HCT116 (cell line): Measurements from ENCODE around the gene PLP2. TPM values are rescaled to one million over a fixed set of nuclear protein-coding genes. Genes with fewer than 3 reads are reported as not detected.
A peak's percentile ranks its signal among the peaks of the same experiment; 100 is the strongest.
"Not testable (repeated sequence)": the region's sequence is repeated elsewhere in the genome, so short reads cannot be mapped to it uniquely, and the experiment has no call there.

Experiments used
- ATAC-seq: fragments of 200-7000 bp; cut with Tn5 transposase; 2 replicates; pipeline ENCODE4 v1.9.1; 2020; ENCODE audit warnings: mild to moderate bottlenecking, moderate library complexity
- BruUV-seq: library from RNA; stranded (reverse); fragments of 400-500 nt; replicated peaks from 2 replicates; lab custom pipeline; 2021; lab: Mats Ljungman, UMichigan
- CTCF ChIA-PET: fragments of 300-600 bp; sonication (Branson Sonifier 250); formaldehyde crosslinking; loops from one replicate; lab custom pipeline; 2021; ENCODE audit warnings: antibody characterized with exemption; lab: Charles Lee
- POLR2A ChIA-PET: fragments of 300-600, 350-600 bp; sonication (Branson Sonifier 250); formaldehyde crosslinking; loops from one replicate; lab custom pipeline; 2021; ENCODE audit warnings: antibody characterized with exemption; lab: Charles Lee
- RAD21 ChIA-PET, 2 experiments: fragments of 300-600 bp; sonication (Branson Sonifier 250); formaldehyde crosslinking; loops; one replicate each; lab custom pipeline; 2023; ENCODE audit warnings: low total read pairs in 2 of 2; ENCODE audit not compliant: uncharacterized antibody in 2 of 2, unreplicated experiment in 2 of 2, low non-redundant PET in 1 of 2; lab: Charles Lee
- DNase-seq: peaks from one replicate; pipeline ENCODE4 v3.0.0-alpha.2; 2010; ENCODE audit warnings: low read depth, low spot score
- H2AFZ ChIP-seq: fragments of 200-600 bp; shearing (Covaris generic), sonication (generic); 2 replicates; pipeline ENCODE4 v1.6.1; 2017; ENCODE audit warnings: low read depth, mixed run types, mixed read lengths, antibody characterized with exemption, low read length; ENCODE audit not compliant: poor library complexity, severe bottlenecking
- H3K27ac ChIP-seq: 2 replicates; pipeline ENCODE4 v1.5.1; 2012; ENCODE audit warnings: low read depth, low read length
- H3K27me3 ChIP-seq: fragments of 200-600 bp; sonication (generic); 2 replicates; pipeline ENCODE4 v1.6.1; 2016; ENCODE audit warnings: mixed run types, low read length, mixed read lengths; ENCODE audit not compliant: insufficient read depth
- H3K36me3 ChIP-seq, 2 experiments: fragments of 200-500 bp in 1 of 2; fragments of 200-600 bp in 1 of 2; sonication (Bioruptor generic) in 1 of 2; sonication (generic) in 1 of 2; 2 replicates each; pipeline versions ENCODE4 v1.5.1 to v1.6.1; 2014 to 2016; ENCODE audit warnings: low read length in 2 of 2, inconsistent platforms in 1 of 2, mixed read lengths in 1 of 2, mixed run types in 1 of 2; ENCODE audit not compliant: insufficient read depth in 2 of 2, control insufficient read depth in 1 of 2
- H3K4me1 ChIP-seq, 2 experiments: fragments of 200-600 bp in 1 of 2; sonication (generic) in 1 of 2; 2 replicates each; pipeline versions ENCODE4 v1.5.1 to v1.6.1; 2012 to 2017; ENCODE audit warnings: low read length in 2 of 2, inconsistent platforms in 1 of 2, mild to moderate bottlenecking in 1 of 2, mixed read lengths in 1 of 2, mixed run types in 1 of 2, moderate library complexity in 1 of 2; ENCODE audit not compliant: insufficient read depth in 2 of 2, control insufficient read depth in 1 of 2
- H3K4me2 ChIP-seq: fragments of 200-600 bp; sonication (generic); 2 replicates; pipeline ENCODE4 v1.6.1; 2017; ENCODE audit warnings: mixed run types, low read length, mixed read lengths
- H3K4me3 ChIP-seq, 2 experiments: fragments of 200-600 bp in 1 of 2; sonication (generic) in 1 of 2; replicated peaks in 1 of 2; 2 replicates each; pipeline ENCODE4 v1.5.1; 2011 to 2016; ENCODE audit warnings: low read length in 2 of 2, control low read depth in 1 of 2, low read depth in 1 of 2, mild to moderate bottlenecking in 1 of 2, mixed read lengths in 1 of 2, mixed run types in 1 of 2
- H3K79me2 ChIP-seq: fragments of 200-600 bp; sonication (generic); 2 replicates; pipeline ENCODE4 v1.6.1; 2017; ENCODE audit warnings: mild to moderate bottlenecking, mixed run types, low read length, moderate library complexity, mixed read lengths; ENCODE audit not compliant: insufficient read depth
- H3K9ac ChIP-seq: fragments of 200-600 bp; sonication (generic); 2 replicates; pipeline ENCODE4 v1.6.1; 2016; ENCODE audit warnings: low read length, mixed read lengths
- H3K9me2 ChIP-seq: fragments of 200-600 bp; sonication (generic), shearing (Covaris generic); 2 replicates; pipeline ENCODE4 v1.6.1; 2017; ENCODE audit warnings: mixed run types, mild to moderate bottlenecking, moderate library complexity; ENCODE audit not compliant: insufficient read depth
- H3K9me3 ChIP-seq, 2 experiments: fragments of 200-500 bp in 1 of 2; fragments of 200-600 bp in 1 of 2; sonication (Bioruptor generic) in 1 of 2; sonication (generic) in 1 of 2; 2 replicates each; pipeline ENCODE4 v1.6.1; 2014 to 2017; ENCODE audit warnings: low read length in 2 of 2, mixed read lengths in 2 of 2, inconsistent platforms in 1 of 2, low read depth in 1 of 2, mild to moderate bottlenecking in 1 of 2, mixed run types in 1 of 2, moderate library complexity in 1 of 2; ENCODE audit not compliant: control insufficient read depth in 1 of 2, insufficient read depth in 1 of 2
- H4K20me1 ChIP-seq: fragments of 200-600 bp; sonication (generic), shearing (Covaris generic); 2 replicates; pipeline ENCODE4 v1.6.1; 2017; ENCODE audit warnings: mixed run types, mild to moderate bottlenecking, moderate library complexity; ENCODE audit not compliant: insufficient read depth
- CBX3 ChIP-seq: IDR thresholded peaks from 2 replicates; pipeline ENCODE4 v1.6.1; 2012; ENCODE audit warnings: low read depth
- RAD21 ChIP-seq: IDR thresholded peaks from 2 replicates; pipeline ENCODE4 v1.6.1; 2012; ENCODE audit warnings: low read depth, mild to moderate bottlenecking
- intact Hi-C: fragments of 100-400 bp; cut with micrococcal nuclease; formaldehyde crosslinking; loops from 2 replicates; pipeline ENCODE4 v1.10.0; 2022
- total RNA-seq: library from RNA; stranded (reverse); gene quantifications from one replicate; pipeline ENCODE4 v1.2.1, GENCODE V29; 2021; ENCODE audit not compliant: unreplicated experiment
- TF ChIP-seq, protein P1 (sequence below): IDR thresholded peaks from 2 replicates; pipeline ENCODE4 v1.6.1; 2011; ENCODE audit warnings: mild to moderate bottlenecking, low read length, moderate library complexity; ENCODE audit not compliant: insufficient replicate concordance; ENCODE audit errors: extremely low read depth

Gene PLP2
- total RNA-seq, 1 experiment from 2014 or later: 207 TPM

DNA sequence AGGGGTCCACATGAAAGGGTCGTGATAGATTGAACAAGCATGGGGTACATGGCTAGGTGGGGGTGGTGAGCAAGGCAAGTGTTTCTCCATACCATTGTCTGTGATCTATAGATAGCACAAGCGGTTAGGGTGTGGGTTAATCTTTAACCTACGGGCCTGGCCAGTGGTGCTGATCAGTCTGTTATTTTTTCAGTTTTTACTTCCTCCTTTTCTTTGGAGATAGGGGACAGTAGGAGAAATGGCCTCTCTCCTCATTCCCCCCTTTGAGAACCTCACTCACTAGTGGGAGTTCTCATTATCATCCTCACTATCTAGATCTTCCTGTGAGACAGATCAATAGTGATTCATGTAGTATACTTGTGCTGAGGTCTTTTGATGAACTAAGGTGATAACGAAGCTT is 32.0 kb upstream of the PLP2 start:
- TF ChIP-seq, protein P1, sequence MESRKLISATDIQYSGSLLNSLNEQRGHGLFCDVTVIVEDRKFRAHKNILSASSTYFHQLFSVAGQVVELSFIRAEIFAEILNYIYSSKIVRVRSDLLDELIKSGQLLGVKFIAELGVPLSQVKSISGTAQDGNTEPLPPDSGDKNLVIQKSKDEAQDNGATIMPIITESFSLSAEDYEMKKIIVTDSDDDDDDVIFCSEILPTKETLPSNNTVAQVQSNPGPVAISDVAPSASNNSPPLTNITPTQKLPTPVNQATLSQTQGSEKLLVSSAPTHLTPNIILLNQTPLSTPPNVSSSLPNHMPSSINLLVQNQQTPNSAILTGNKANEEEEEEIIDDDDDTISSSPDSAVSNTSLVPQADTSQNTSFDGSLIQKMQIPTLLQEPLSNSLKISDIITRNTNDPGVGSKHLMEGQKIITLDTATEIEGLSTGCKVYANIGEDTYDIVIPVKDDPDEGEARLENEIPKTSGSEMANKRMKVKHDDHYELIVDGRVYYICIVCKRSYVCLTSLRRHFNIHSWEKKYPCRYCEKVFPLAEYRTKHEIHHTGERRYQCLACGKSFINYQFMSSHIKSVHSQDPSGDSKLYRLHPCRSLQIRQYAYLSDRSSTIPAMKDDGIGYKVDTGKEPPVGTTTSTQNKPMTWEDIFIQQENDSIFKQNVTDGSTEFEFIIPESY: no peak
- TF ChIP-seq CBX3: peak; percentile 63
- Histone ChIP-seq H3K36me3 (no peaks in the 10 kb centered on the region), H3K27ac (no peak overlapping the region), H3K79me2 (no peaks in the 10 kb centered on the region), H3K9me2 (no peaks in the 10 kb centered on the region), H3K4me1 (no peaks in the 10 kb centered on the region), H3K9ac (no peak overlapping the region), H3K4me2 (no peak overlapping the region), H3K27me3 (no peaks in the 10 kb centered on the region), H3K9me3 (no peaks in the 10 kb centered on the region; a peak in 1 of 4 replicates), H2AFZ (no peak overlapping the region), H3K4me3 (no peak overlapping the region), H4K20me1 (no peaks in the 10 kb centered on the region)
- ChIA-PET CTCF (no interaction called here), RAD21 (no interaction called here), POLR2A (no interaction called here)
- intact Hi-C loops: no loop called here
- DNase-seq (no peak), ATAC-seq (no peak)
- BruUV-seq: no TSS peak

DNA sequence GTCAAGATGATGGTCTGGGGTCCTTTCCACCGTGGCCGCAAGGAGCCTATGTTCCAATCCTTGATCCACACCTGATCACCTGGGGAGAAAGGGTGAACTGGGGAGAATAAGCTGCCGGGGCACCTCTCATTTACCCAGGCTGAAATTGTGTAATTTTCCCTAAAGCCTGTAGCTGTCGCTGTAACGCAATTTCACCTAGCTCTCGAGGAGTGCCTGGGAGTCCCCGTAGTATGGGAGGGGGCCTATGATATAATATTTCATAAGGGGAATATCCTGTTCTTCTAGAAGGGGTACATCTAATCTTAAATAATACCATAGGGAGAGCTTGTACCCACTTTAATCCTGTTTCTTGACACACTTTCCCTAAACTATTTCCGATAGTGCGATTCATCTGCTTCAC is 29.4 kb upstream of the PLP2 start:
- H3K27ac ChIP-seq, H3K4me2 ChIP-seq, intact Hi-C loops, BruUV-seq, CTCF ChIA-PET, ATAC-seq, H3K4me1 ChIP-seq, POLR2A ChIA-PET, DNase-seq, H4K20me1 ChIP-seq, H3K9ac ChIP-seq, H3K9me2 ChIP-seq, H3K9me3 ChIP-seq, RAD21 ChIA-PET, H3K4me3 ChIP-seq, H2AFZ ChIP-seq, H3K27me3 ChIP-seq, H3K79me2 ChIP-seq, H3K36me3 ChIP-seq: not testable (repeated sequence)
- peak; percentile 19; the same call in 1 of the 2 replicates for TF ChIP-seq RAD21

DNA sequence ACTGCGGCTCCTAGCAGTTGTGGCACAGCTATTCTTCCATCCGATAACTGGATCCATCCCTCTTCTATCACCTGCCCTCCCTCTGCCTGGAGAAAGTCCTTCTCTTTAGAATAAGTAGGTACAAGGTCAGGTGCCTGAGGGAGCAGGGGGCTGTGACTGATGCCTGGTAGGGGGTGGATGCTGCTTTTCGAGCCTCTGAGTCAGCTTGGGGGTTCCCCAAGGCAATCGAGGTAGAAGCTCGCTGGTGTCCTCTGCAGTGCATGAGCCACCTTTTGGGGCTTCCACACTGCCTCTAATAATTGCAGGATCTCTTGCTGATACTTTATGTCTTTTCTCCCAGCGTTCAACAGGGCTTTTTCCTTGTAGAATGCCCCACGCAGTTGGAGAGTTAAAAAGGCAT is 28.5 kb upstream of the PLP2 start:
- BruUV-seq, H4K20me1 ChIP-seq, DNase-seq, H3K4me2 ChIP-seq, H3K36me3 ChIP-seq, intact Hi-C loops, H3K9me3 ChIP-seq, H2AFZ ChIP-seq, H3K4me1 ChIP-seq, H3K79me2 ChIP-seq, H3K9ac ChIP-seq, H3K27ac ChIP-seq, H3K4me3 ChIP-seq, H3K27me3 ChIP-seq, CTCF ChIA-PET, POLR2A ChIA-PET, H3K9me2 ChIP-seq, RAD21 ChIA-PET, ATAC-seq: not testable (repeated sequence)
